Endothelial cell of umbilical vein (primary cell): ENCODE data around the gene TPM2. TPM values are rescaled to one million over a fixed set of nuclear protein-coding genes. Genes with fewer than 3 reads are reported as not detected.
A peak's percentile ranks its signal among the peaks of the same experiment; 100 is the strongest.

Experiments used
- BruUV-seq: library from RNA; stranded (reverse); fragments of 400-500 nt; replicated peaks from 2 replicates; lab custom pipeline; 2021; lab: Mats Ljungman, UMichigan
- CTCF ChIA-PET: fragments of 300-600, 350-600 bp; sonication (Branson Sonifier 250); formaldehyde crosslinking; loops from one replicate; lab custom pipeline; 2021; ENCODE audit warnings: antibody characterized with exemption, inconsistent platforms; lab: Charles Lee
- POLR2A ChIA-PET: fragments of 300-600, 350-600 bp; sonication (Branson Sonifier 250); formaldehyde crosslinking; loops from one replicate; lab custom pipeline; 2021; ENCODE audit warnings: antibody characterized with exemption, inconsistent platforms; lab: Charles Lee
- DNase-seq: peaks from one replicate; pipeline ENCODE4 v3.0.0-alpha.2; 2011; ENCODE audit warnings: low read depth, low spot score
- FAIRE-seq: peaks from 2 replicates; lab custom pipeline; 2011; peaks lifted over from hg19 to GRCh38; lab: Jason Lieb, UNC
- H2AFZ ChIP-seq: 2 replicates; pipeline ENCODE4 v1.6.0; 2012; ENCODE audit warnings: low read depth, low read length, control low read depth, inconsistent platforms
- H3K27ac ChIP-seq: 2 replicates; pipeline ENCODE4 v1.5.1; 2011; ENCODE audit warnings: low read depth, mild to moderate bottlenecking, control low read depth, low read length, moderate library complexity; ENCODE audit not compliant: insufficient read depth
- H3K27me3 ChIP-seq, 2 experiments: 2 replicates each; pipeline versions ENCODE4 v1.6.0 to v1.6.1; 2011; ENCODE audit warnings: low read length in 2 of 2, mixed read lengths in 1 of 2; ENCODE audit not compliant: control insufficient read depth in 2 of 2, insufficient read depth in 2 of 2
- H3K36me3 ChIP-seq, 2 experiments: 2 replicates in 1 of 2; 3 replicates in 1 of 2; pipeline ENCODE4 v1.5.1; 2011; ENCODE audit warnings: low read length in 2 of 2, mild to moderate bottlenecking in 1 of 2, moderate library complexity in 1 of 2; ENCODE audit not compliant: control insufficient read depth in 2 of 2, insufficient read depth in 2 of 2; ENCODE audit errors: extremely low read depth in 1 of 2
- H3K4me1 ChIP-seq: 3 replicates; pipeline ENCODE4 v1.5.1; 2011; ENCODE audit warnings: mild to moderate bottlenecking, low read length; ENCODE audit not compliant: control insufficient read depth, insufficient read depth; ENCODE audit errors: extremely low read depth
- H3K4me2 ChIP-seq: 2 replicates; pipeline ENCODE4 v1.6.1; 2011; ENCODE audit warnings: low read length, control low read depth, mixed read lengths; ENCODE audit not compliant: insufficient read depth
- H3K4me3 ChIP-seq, 3 experiments: fragments of 200-600 bp in 1 of 3; sonication (generic), shearing (Covaris generic) in 1 of 3; replicated peaks in 1 of 3; 2 replicates each; pipeline ENCODE4 v1.5.1; 2011 to 2016; ENCODE audit warnings: control low read depth in 3 of 3, low read length in 3 of 3, mild to moderate bottlenecking in 2 of 3, inconsistent platforms in 1 of 3, low read depth in 1 of 3, moderate library complexity in 1 of 3; ENCODE audit not compliant: insufficient read depth in 1 of 3
- H3K79me2 ChIP-seq: 2 replicates; pipeline ENCODE4 v1.6.0; 2012; ENCODE audit warnings: low read length, inconsistent platforms; ENCODE audit not compliant: control insufficient read depth, insufficient read depth
- H3K9ac ChIP-seq: replicated peaks from 2 replicates; pipeline ENCODE3; 2011; ENCODE audit warnings: low read length, control low read depth; ENCODE audit not compliant: insufficient read depth; ENCODE audit errors: extremely low read depth
- H3K9me1 ChIP-seq: replicated peaks from 3 replicates; pipeline ENCODE4 v1.6.0; 2011; ENCODE audit warnings: mild to moderate bottlenecking, low read length; ENCODE audit not compliant: control insufficient read depth, insufficient read depth; ENCODE audit errors: extremely low read depth
- H3K9me3 ChIP-seq: replicated peaks from 2 replicates; pipeline ENCODE4 v1.5.1; 2012; ENCODE audit warnings: low read length, inconsistent platforms; ENCODE audit not compliant: control insufficient read depth, insufficient read depth
- H4K20me1 ChIP-seq: replicated peaks from 2 replicates; pipeline ENCODE3; 2011; ENCODE audit warnings: mild to moderate bottlenecking, low read length; ENCODE audit not compliant: control insufficient read depth, insufficient read depth; ENCODE audit errors: extremely low read depth
- EZH2 ChIP-seq: IDR thresholded peaks from 2 replicates; pipeline ENCODE4 v1.6.1; 2012; ENCODE audit warnings: borderline replicate concordance, low read depth, mild to moderate bottlenecking, moderate library complexity, low read length, inconsistent platforms; ENCODE audit not compliant: severe bottlenecking
- FOS ChIP-seq: IDR thresholded peaks from 2 replicates; pipeline ENCODE4 v1.6.1; 2011; ENCODE audit warnings: mild to moderate bottlenecking, low read length, moderate library complexity, borderline replicate concordance; ENCODE audit not compliant: insufficient read depth
- GATA2 ChIP-seq: IDR thresholded peaks from 2 replicates; pipeline ENCODE4 v1.7.0; 2011; ENCODE audit warnings: low read depth, mild to moderate bottlenecking, moderate library complexity, mixed read lengths, low read length; ENCODE audit not compliant: insufficient read length, insufficient read depth
- JUN ChIP-seq: IDR thresholded peaks from 2 replicates; pipeline ENCODE4 v1.6.1; 2011; ENCODE audit warnings: borderline replicate concordance, low read depth; ENCODE audit not compliant: insufficient read length, insufficient read depth
- MYC ChIP-seq: IDR thresholded peaks from one replicate; pipeline ENCODE4 v1.6.1; 2011; ENCODE audit warnings: mild to moderate bottlenecking, low read depth, low read length
- POLR2A ChIP-seq: IDR thresholded peaks from 2 replicates; pipeline ENCODE4 v1.6.1; 2012; ENCODE audit warnings: low read depth, mild to moderate bottlenecking, control low read depth, low read length
- POLR2AphosphoS5 ChIP-seq: IDR thresholded peaks from 2 replicates; pipeline ENCODE4 v1.6.1; 2012; ENCODE audit warnings: low read depth, mild to moderate bottlenecking, control low read depth, low read length, moderate library complexity; ENCODE audit not compliant: insufficient read depth
- dilution Hi-C: fragments of 300-500 bp; cut with MboI; formaldehyde crosslinking; loops from one replicate; pipeline ENCODE4 v1.15.0; 2019; ENCODE audit warnings: low sequenced_read_pairs; ENCODE audit not compliant: extremely low pct_ligation_motif_present
- intact Hi-C: fragments of 100-400 bp; cut with micrococcal nuclease; formaldehyde crosslinking; loops from one replicate; pipeline ENCODE4 v1.10.0; 2022
- polyA plus RNA-seq, 4 experiments: library from polyadenylated mRNA; depleted of rRNA in 3 of 4; stranded (reverse) in 3 of 4; unstranded in 1 of 4; fragments of >200 nt; gene quantifications; 2 replicates each; pipeline versions ENCODE4 v1.2.1 to v1.2.3, GENCODE V29; 2011 to 2012; ENCODE audit warnings: missing spikeins in 1 of 4
- total RNA-seq: library from RNA; stranded (reverse); gene quantifications from 2 replicates; pipeline ENCODE4 v1.2.3, GENCODE V29; 2021
- TF ChIP-seq, protein P1 (sequence below): IDR thresholded peaks from 2 replicates; pipeline ENCODE4 v1.6.1; 2011; ENCODE audit not compliant: insufficient read depth, insufficient read length
- TF ChIP-seq, protein P2 (sequence below), 2 donors: IDR thresholded peaks; 1 replicate in 1 of 2; 2 replicates in 1 of 2; pipeline ENCODE4 v1.5.1; 2011; ENCODE audit warnings: low read length in 2 of 2, mild to moderate bottlenecking in 2 of 2, moderate library complexity in 2 of 2, control low read depth in 1 of 2, inconsistent platforms in 1 of 2, low read depth in 1 of 2; ENCODE audit not compliant: insufficient read depth in 1 of 2; ENCODE audit errors: extremely low read depth in 1 of 2

The TPM2 gene
- total and polyA plus RNA-seq, 2 donors (not counting 3 experiments of a cell fraction or from before 2014, with no cell fraction given) = 144 to 279 TPM

GRCh38 chr9:35731415-35732184, 41.9 kb upstream of the TPM2 start:
- H3K4me1 ChIP-seq = peaks cover 61% of the 10 kb centered on the region

More at GRCh38 chr9:35731415-35732184, 41.9 kb upstream of the TPM2 start:
- peak; percentile 8 for FAIRE-seq
- Histone ChIP-seq H3K4me3 (peak overlapping the region; percentile 39 to 92 (median 79)), H3K27ac (peak overlapping the region; percentile 79), H3K9ac (peak overlapping the region; percentile 92), H3K36me3 (peaks cover 10% of the 10 kb centered on the region in 2 experiments), H3K9me3 (no peaks in the 10 kb centered on the region), H3K79me2 (peaks cover 70% of the 10 kb centered on the region), H3K4me2 (peak overlapping the region; percentile 97), H2AFZ (no peak overlapping the region), H3K9me1 (no peaks in the 10 kb centered on the region), H3K27me3 (no peaks in the 10 kb centered on the region), H4K20me1 (no peaks in the 10 kb centered on the region)
- BruUV-seq = no TSS peak
- ChIA-PET POLR2A (interaction anchor here (1.0 to 1.4 kb wide), 5 partner anchors 12 to 83 kb away, joined by 3 to 7 read pairs (median 5); partner anchors contain the start of genes GBA2, HINT2 and RGP1), CTCF (interaction anchor here (0.7 to 3.7 kb wide), 22 partner anchors 11 to 188 kb away, joined by 3 to 32 read pairs (median 5); partner anchors contain the start of genes ARHGEF39, GBA2, HINT2 and RGP1)
- dilution Hi-C loops (no loop called here), intact Hi-C loops (loop anchor here (1.0 to 2.0 kb wide), 8 partner anchors 17 to 177 kb away; partner anchors contain the start of genes CCDC107, GBA2, HINT2 and RGP1)
- TF ChIP-seq JUN (no peak), POLR2A (no peak), GATA2 (no peak), POLR2AphosphoS5 (no peak), EZH2 (no peak), FOS (no peak), MYC (no peak)
- TF ChIP-seq, protein P1, sequence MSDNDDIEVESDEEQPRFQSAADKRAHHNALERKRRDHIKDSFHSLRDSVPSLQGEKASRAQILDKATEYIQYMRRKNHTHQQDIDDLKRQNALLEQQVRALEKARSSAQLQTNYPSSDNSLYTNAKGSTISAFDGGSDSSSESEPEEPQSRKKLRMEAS = no peak
- TF ChIP-seq, protein P2, sequence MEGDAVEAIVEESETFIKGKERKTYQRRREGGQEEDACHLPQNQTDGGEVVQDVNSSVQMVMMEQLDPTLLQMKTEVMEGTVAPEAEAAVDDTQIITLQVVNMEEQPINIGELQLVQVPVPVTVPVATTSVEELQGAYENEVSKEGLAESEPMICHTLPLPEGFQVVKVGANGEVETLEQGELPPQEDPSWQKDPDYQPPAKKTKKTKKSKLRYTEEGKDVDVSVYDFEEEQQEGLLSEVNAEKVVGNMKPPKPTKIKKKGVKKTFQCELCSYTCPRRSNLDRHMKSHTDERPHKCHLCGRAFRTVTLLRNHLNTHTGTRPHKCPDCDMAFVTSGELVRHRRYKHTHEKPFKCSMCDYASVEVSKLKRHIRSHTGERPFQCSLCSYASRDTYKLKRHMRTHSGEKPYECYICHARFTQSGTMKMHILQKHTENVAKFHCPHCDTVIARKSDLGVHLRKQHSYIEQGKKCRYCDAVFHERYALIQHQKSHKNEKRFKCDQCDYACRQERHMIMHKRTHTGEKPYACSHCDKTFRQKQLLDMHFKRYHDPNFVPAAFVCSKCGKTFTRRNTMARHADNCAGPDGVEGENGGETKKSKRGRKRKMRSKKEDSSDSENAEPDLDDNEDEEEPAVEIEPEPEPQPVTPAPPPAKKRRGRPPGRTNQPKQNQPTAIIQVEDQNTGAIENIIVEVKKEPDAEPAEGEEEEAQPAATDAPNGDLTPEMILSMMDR (IDR thresholded peaks at IDR 0.05; ENCODE audit: extremely low read depth in 1 of 2, insufficient read depth in 1 of 2, low read depth in 1 of 2, low read length in 2 of 2) = no peak
- DNase-seq = no peak
